Esophagus muscularis mucosa (tissue), 4 donors: ENCODE measurements around the gene SH3TC2. TPM values are rescaled to one million over a fixed set of nuclear protein-coding genes. Genes with fewer than 3 reads are reported as not detected.

Experiments used
- DNase-seq: peaks from one replicate; pipeline ENCODE4 v3.0.0-alpha.2; 2017; ENCODE audit errors: extremely low spot score
- H3K27ac ChIP-seq, 4 donors: fragments of 200-600 bp; sonication (generic); replicated peaks in 1 of 4; 1 replicate in 3 of 4; 2 replicates in 1 of 4; pipeline ENCODE4 v1.5.1; 2016 to 2019; ENCODE audit warnings: mild to moderate bottlenecking in 1 of 4
- H3K27me3 ChIP-seq, 4 donors: fragments of 200-600 bp; sonication (generic); one replicate each; pipeline versions ENCODE4 v1.5.1 to v1.6.0; 2016 to 2019
- H3K36me3 ChIP-seq, 4 donors: fragments of 200-600 bp; sonication (generic); one replicate each; pipeline ENCODE4 v1.5.1; 2016 to 2019
- H3K4me1 ChIP-seq, 4 donors: fragments of 200-600 bp; sonication (generic); one replicate each; pipeline ENCODE4 v1.5.1; 2016 to 2019
- H3K4me3 ChIP-seq, 4 donors: fragments of 200-600 bp; sonication (generic); 1 replicate in 2 of 4; 2 replicates in 2 of 4; pipeline ENCODE4 v1.5.1; 2016 to 2019; ENCODE audit warnings: mild to moderate bottlenecking in 4 of 4, moderate library complexity in 1 of 4
- H3K9me3 ChIP-seq, 4 donors: fragments of 200-600 bp; sonication (generic); 1 replicate in 3 of 4; 2 replicates in 1 of 4; pipeline ENCODE4 v1.5.1; 2016 to 2019
- EP300 ChIP-seq: sonication (generic); formaldehyde crosslinking; IDR thresholded peaks from one replicate; pipeline ENCODE4 v1.6.1; 2017; ENCODE audit warnings: antibody characterized with exemption
- POLR2A ChIP-seq: fragments of 450-650 bp; IDR thresholded peaks from one replicate; pipeline ENCODE4 v1.6.1; 2017; ENCODE audit warnings: antibody characterized with exemption, moderate library complexity, mild to moderate bottlenecking, low read depth
- POLR2AphosphoS5 ChIP-seq, 2 donors: sonication (generic); formaldehyde crosslinking; IDR thresholded peaks; one replicate each; pipeline ENCODE4 v1.6.1; 2017; ENCODE audit warnings: antibody characterized with exemption in 2 of 2
- WGBS: methylation state at CpG from one replicate; pipeline ENCODE4 v1.1.5; 2018; 5-methylcytosine and 5-hydroxymethylcytosine counted together
- intact Hi-C: fragments of 100-400 bp; cut with DNase I; formaldehyde crosslinking; loops from one replicate; pipeline ENCODE4 v1.15.1; 2023
- total RNA-seq, 4 donors: library from RNA; depleted of rRNA; stranded (reverse); fragments of >200 nt; gene quantifications; one replicate each; pipeline versions ENCODE4 v1.1.0 to v1.2.1, GENCODE V29; 2016
- TF ChIP-seq, protein P1 (sequence below), 3 experiments: fragments of 200-600 bp in 2 of 3; fragments of 450-650 bp in 1 of 3; sonication (generic) in 2 of 3; IDR thresholded peaks; one replicate each; pipeline ENCODE4 v1.5.1; 2017 to 2019; ENCODE audit warnings: antibody characterized with exemption in 3 of 3, mild to moderate bottlenecking in 2 of 3, moderate library complexity in 1 of 3

Gene SH3TC2
- total RNA-seq, 4 donors from 2014 or later: 0.84 to 2.4 (median 1.7) TPM

DNA sequence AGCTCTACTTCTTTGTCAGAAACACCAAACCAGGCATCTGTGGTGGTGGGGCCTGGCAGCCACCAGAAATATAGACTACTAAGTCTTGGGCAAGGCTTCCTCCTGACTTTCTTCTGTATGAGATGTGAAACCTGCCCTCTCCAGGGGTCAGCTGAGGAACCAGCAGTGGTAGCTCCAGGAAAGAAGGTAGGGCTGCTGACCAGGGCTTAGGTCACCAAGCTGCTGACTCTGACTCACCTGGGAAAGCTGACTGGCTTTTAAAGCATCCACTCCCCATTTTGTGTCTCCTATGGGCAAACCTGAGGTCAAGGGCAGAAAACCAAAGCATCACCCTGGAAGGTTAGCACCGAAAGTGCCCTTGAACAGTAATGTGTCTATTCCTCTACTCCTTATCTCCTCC, 10.4 kb upstream of the SH3TC2 start:
- 91% methylated on average over 1 of the region's 1 CpG for WGBS
- no peaks in the 10 kb centered on the region for H3K27me3 ChIP-seq
- no peak overlapping the region for H3K27ac ChIP-seq
- H3K4me3 ChIP-seq: no peak overlapping the region
- no peaks in the 10 kb centered on the region for H3K9me3 ChIP-seq
- H3K4me1 ChIP-seq: peaks cover 0 to 5% (median 0%) of the 10 kb centered on the region in 4 donors
- peak; percentile 60 for DNase-seq
- TF ChIP-seq EP300 (no peak), POLR2A (no peak), POLR2AphosphoS5 (IDR thresholded peaks at IDR 0.05) (no peak)
- TF ChIP-seq, protein P1, sequence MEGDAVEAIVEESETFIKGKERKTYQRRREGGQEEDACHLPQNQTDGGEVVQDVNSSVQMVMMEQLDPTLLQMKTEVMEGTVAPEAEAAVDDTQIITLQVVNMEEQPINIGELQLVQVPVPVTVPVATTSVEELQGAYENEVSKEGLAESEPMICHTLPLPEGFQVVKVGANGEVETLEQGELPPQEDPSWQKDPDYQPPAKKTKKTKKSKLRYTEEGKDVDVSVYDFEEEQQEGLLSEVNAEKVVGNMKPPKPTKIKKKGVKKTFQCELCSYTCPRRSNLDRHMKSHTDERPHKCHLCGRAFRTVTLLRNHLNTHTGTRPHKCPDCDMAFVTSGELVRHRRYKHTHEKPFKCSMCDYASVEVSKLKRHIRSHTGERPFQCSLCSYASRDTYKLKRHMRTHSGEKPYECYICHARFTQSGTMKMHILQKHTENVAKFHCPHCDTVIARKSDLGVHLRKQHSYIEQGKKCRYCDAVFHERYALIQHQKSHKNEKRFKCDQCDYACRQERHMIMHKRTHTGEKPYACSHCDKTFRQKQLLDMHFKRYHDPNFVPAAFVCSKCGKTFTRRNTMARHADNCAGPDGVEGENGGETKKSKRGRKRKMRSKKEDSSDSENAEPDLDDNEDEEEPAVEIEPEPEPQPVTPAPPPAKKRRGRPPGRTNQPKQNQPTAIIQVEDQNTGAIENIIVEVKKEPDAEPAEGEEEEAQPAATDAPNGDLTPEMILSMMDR (IDR thresholded peaks at IDR 0.05): no peak
- intact Hi-C loops: no loop called here
- no peaks in the 10 kb centered on the region for H3K36me3 ChIP-seq

DNA sequence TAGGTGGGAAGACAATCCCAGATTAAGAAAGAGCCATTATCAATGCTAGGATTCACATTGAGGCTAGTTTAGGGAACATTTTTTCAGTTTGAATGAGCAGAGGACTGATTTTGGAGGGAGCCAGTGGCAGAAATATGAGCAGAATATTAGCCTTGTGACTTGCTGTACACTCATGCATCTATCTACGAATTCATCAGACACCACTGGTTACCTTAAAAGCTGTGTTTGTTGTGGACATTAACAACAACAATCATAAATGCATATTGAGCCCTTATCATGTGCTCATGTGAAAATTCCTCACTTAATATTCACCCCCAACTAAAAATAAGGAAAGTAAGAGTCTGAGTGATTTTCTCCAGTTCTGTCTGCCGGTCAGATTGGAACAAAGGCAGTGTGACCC, 9.9 kb upstream of the SH3TC2 start:
- Histone ChIP-seq H3K27ac (no peak overlapping the region), H3K9me3 (no peaks in the 10 kb centered on the region), H3K4me1 (peaks cover 0 to 5% (median 0%) of the 10 kb centered on the region in 4 donors), H3K27me3 (no peaks in the 10 kb centered on the region), H3K36me3 (no peaks in the 10 kb centered on the region), H3K4me3 (no peak overlapping the region)
- TF ChIP-seq POLR2AphosphoS5 (IDR thresholded peaks at IDR 0.05) (no peak), POLR2A (no peak)
- intact Hi-C loops: no loop called here
- DNase-seq: no peak
- 84% methylated on average over 2 of the region's 2 CpGs for WGBS

DNA sequence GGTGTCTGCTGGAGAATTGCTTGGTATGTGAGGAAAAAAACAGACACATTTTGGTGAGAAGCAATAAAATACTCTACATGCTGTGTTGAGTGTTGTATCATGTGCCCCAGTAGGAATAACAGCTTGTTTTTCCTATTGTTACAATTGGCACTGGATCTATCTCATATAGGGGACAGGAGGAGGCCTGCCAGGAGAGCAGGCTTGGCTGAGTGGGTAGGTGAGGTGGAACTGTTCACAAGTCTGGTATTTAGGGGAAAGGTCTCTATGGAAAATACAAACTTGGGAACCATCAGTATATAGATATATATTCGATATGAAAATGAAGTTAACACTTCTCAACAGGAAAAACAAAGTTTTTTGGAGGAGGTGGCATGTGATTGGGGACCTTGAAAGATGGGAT, 9.5 kb upstream of the SH3TC2 start:
- TF ChIP-seq POLR2AphosphoS5 (IDR thresholded peaks at IDR 0.05) (no peak), EP300 (no peak), POLR2A (no peak)
- TF ChIP-seq, protein P1 (IDR thresholded peaks at IDR 0.05): no peak
- intact Hi-C loops: no loop called here
- H3K27ac ChIP-seq: no peak overlapping the region
- DNase-seq: no peak
- peaks cover 0 to 5% (median 0%) of the 10 kb centered on the region in 4 donors for H3K4me1 ChIP-seq
- WGBS: 92% methylated on average over 1 of the region's 1 CpG
- H3K36me3 ChIP-seq: no peaks in the 10 kb centered on the region
- H3K9me3 ChIP-seq: peaks cover 0 to under 1% (median 0%) of the 10 kb centered on the region in 4 donors
- no peaks in the 10 kb centered on the region for H3K27me3 ChIP-seq
- H3K4me3 ChIP-seq: no peak overlapping the region

DNA sequence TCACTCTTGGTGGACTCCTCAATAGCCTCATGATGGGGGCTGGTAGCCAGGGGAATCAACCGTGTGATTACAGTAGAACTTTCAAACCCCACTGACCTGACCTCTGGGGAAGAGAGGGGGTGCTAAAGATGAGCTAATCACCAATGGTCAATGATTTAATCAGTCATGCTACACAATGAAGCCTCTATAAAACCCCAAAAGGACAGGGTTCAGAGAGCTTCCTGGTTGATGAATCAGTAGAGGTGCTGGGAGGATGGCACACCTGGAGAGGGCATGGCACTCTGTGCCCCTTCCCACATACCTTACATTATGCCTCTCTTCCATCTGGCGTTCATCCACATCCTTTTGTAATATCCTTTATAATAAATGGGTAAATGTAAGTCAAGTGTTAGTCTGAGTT, 8.9 kb upstream of the SH3TC2 start:
- intact Hi-C loops: no loop called here
- H3K4me1 ChIP-seq: peaks cover 0 to 5% (median 0%) of the 10 kb centered on the region in 4 donors
- 60% methylated on average over 2 of the region's 2 CpGs for WGBS

DNA sequence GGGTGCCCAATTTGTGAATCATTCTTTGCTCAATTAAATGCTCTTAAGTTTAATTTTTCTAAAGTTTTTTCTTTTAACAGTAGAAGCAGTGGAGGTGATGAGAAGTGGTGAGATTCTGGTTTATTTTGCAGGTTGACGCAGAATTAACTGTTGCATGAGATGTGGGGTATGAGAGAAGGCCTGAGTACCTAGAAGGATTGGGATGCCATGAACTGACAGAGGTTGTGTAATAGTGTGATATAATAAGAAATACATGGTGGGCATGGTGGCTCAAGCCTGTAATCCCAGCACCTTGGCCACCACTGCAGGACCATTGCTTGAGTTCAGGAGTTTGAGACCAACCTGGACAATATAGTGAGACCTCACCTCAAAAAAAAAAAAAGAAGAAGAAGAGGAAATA, 8.4 kb upstream of the SH3TC2 start:
- intact Hi-C loops: no loop called here
- peaks cover 0 to 5% (median 0%) of the 10 kb centered on the region in 4 donors for H3K4me1 ChIP-seq
- no peak overlapping the region for H3K4me3 ChIP-seq
- H3K27me3 ChIP-seq: no peaks in the 10 kb centered on the region
- TF ChIP-seq POLR2AphosphoS5 (IDR thresholded peaks at IDR 0.05) (no peak), POLR2A (no peak), EP300 (no peak)
- TF ChIP-seq, protein P1 (IDR thresholded peaks at IDR 0.05): no peak
- no peaks in the 10 kb centered on the region for H3K36me3 ChIP-seq
- WGBS: 0% methylated on average over 1 of the region's 1 CpG
- no peak overlapping the region for H3K27ac ChIP-seq
- DNase-seq: peak; percentile 55
- H3K9me3 ChIP-seq: peaks cover 0 to 5% (median 0%) of the 10 kb centered on the region in 4 donors

More for the DNA sequence above, 8.9 kb upstream of the SH3TC2 start:
- Histone ChIP-seq H3K4me3 (no peak overlapping the region), H3K27me3 (no peaks in the 10 kb centered on the region), H3K27ac (no peak overlapping the region), H3K36me3 (no peaks in the 10 kb centered on the region), H3K9me3 (peaks cover 0 to 5% (median 0%) of the 10 kb centered on the region in 4 donors)
- DNase-seq: peak; percentile 45
- TF ChIP-seq, protein P1 (IDR thresholded peaks at IDR 0.05): no peak
- TF ChIP-seq EP300 (no peak), POLR2AphosphoS5 (IDR thresholded peaks at IDR 0.05) (no peak), POLR2A (no peak)
